CD14-positive monocyte (primary cell): ENCODE data around the gene FAM162A. TPM values are rescaled to one million over a fixed set of nuclear protein-coding genes. Genes with fewer than 3 reads are reported as not detected.

Source experiments
- DNase-seq, 3 donors: peaks; one replicate each; pipeline ENCODE4 v3.0.0-alpha.2; 2011 to 2022
- H2AFZ ChIP-seq: 2 replicates; pipeline ENCODE4 v1.6.0; 2012; ENCODE audit warnings: mild to moderate bottlenecking, low read depth, low read length, inconsistent platforms; ENCODE audit not compliant: insufficient read depth, poor library complexity, severe bottlenecking
- H3K27ac ChIP-seq, 2 donors: 1 replicate in 1 of 2; 2 replicates in 1 of 2; pipeline ENCODE4 v1.5.1; 2012 to 2013; ENCODE audit warnings: low read length in 2 of 2, control low read depth in 1 of 2, inconsistent platforms in 1 of 2, low read depth in 1 of 2, mild to moderate bottlenecking in 1 of 2
- H3K27me3 ChIP-seq, 2 donors: one replicate each; pipeline versions ENCODE4 v1.6.0 to v1.6.1; 2011 to 2013; ENCODE audit warnings: low read length in 2 of 2; ENCODE audit not compliant: control insufficient read depth in 2 of 2, insufficient read depth in 2 of 2
- H3K36me3 ChIP-seq, 2 donors: replicated peaks in 1 of 2; 1 replicate in 1 of 2; 2 replicates in 1 of 2; pipeline versions ENCODE4 v1.5.1 to v1.6.1; 2012 to 2013; ENCODE audit warnings: low read length in 2 of 2, control low read depth in 1 of 2, inconsistent platforms in 1 of 2, mild to moderate bottlenecking in 1 of 2; ENCODE audit not compliant: insufficient read depth in 2 of 2, control insufficient read depth in 1 of 2
- H3K4me1 ChIP-seq, 2 donors: 1 replicate in 1 of 2; 2 replicates in 1 of 2; pipeline versions ENCODE4 v1.5.1 to v1.6.1; 2012 to 2013; ENCODE audit warnings: low read length in 2 of 2, control low read depth in 1 of 2, inconsistent platforms in 1 of 2, mild to moderate bottlenecking in 1 of 2, moderate library complexity in 1 of 2; ENCODE audit not compliant: insufficient read depth in 2 of 2, control insufficient read depth in 1 of 2
- H3K4me2 ChIP-seq: replicated peaks from 2 replicates; pipeline ENCODE3; 2012; ENCODE audit warnings: low read length, moderate library complexity, mild to moderate bottlenecking; ENCODE audit not compliant: poor library complexity, severe bottlenecking; ENCODE audit errors: extremely low read depth
- H3K4me3 ChIP-seq, 3 experiments: fragments of 200-600 bp in 1 of 3; sonication (generic) in 1 of 3; replicated peaks in 1 of 3; 1 replicate in 2 of 3; 2 replicates in 1 of 3; pipeline ENCODE4 v1.5.1; 2011 to 2013; ENCODE audit warnings: low read length in 3 of 3, mild to moderate bottlenecking in 3 of 3, control low read depth in 2 of 3, low read depth in 2 of 3, inconsistent platforms in 1 of 3, moderate library complexity in 1 of 3
- H3K79me2 ChIP-seq: 2 replicates; pipeline ENCODE4 v1.6.0; 2012; ENCODE audit warnings: mild to moderate bottlenecking, control low read depth, inconsistent platforms, low read length, moderate library complexity; ENCODE audit not compliant: insufficient read depth
- H3K9ac ChIP-seq: 2 replicates; pipeline ENCODE4 v1.6.0; 2017; ENCODE audit warnings: low read length, mild to moderate bottlenecking; ENCODE audit not compliant: insufficient read depth, poor library complexity, severe bottlenecking
- H3K9me3 ChIP-seq, 2 donors: replicated peaks in 1 of 2; 1 replicate in 1 of 2; 2 replicates in 1 of 2; pipeline versions ENCODE4 v1.5.1 to v1.6.1; 2012 to 2013; ENCODE audit warnings: low read length in 2 of 2, control low read depth in 1 of 2; ENCODE audit not compliant: control insufficient read depth in 1 of 2, insufficient read depth in 1 of 2
- H4K20me1 ChIP-seq: 2 replicates; pipeline ENCODE4 v1.6.0; 2012; ENCODE audit warnings: mild to moderate bottlenecking, low read length, control low read depth, moderate library complexity; ENCODE audit not compliant: insufficient read depth
- H3K27ac Mint-ChIP-seq, 7 donors: one replicate each; pipeline ENCODE4 v1.8.0; 2020; ENCODE audit warnings: mild to moderate bottlenecking in 7 of 7, mixed read lengths in 7 of 7, moderate library complexity in 6 of 7, inconsistent platforms in 2 of 7
- H3K27me3 Mint-ChIP-seq, 3 donors: one replicate each; pipeline ENCODE4 v1.8.0; 2021 to 2022; ENCODE audit warnings: low read depth in 3 of 3, mild to moderate bottlenecking in 3 of 3, mixed read lengths in 3 of 3, moderate library complexity in 3 of 3, inconsistent platforms in 1 of 3
- H3K36me3 Mint-ChIP-seq, 2 donors: one replicate each; pipeline ENCODE4 v1.8.0; 2020; ENCODE audit warnings: mixed read lengths in 2 of 2, inconsistent platforms in 1 of 2, mild to moderate bottlenecking in 1 of 2
- H3K4me1 Mint-ChIP-seq: one replicate; pipeline ENCODE4 v1.8.0; 2020; ENCODE audit warnings: mild to moderate bottlenecking, mixed read lengths
- H3K4me3 Mint-ChIP-seq, 2 donors: one replicate each; pipeline ENCODE4 v1.8.0; 2020; ENCODE audit warnings: mild to moderate bottlenecking in 2 of 2, mixed read lengths in 2 of 2, moderate library complexity in 1 of 2
- H3K9me3 Mint-ChIP-seq, 7 donors: one replicate each; pipeline ENCODE4 v1.8.0; 2020 to 2022; ENCODE audit warnings: mixed read lengths in 7 of 7, mild to moderate bottlenecking in 6 of 7, moderate library complexity in 6 of 7, inconsistent platforms in 2 of 7
- WGBS: methylation state at CpG from one replicate; pipeline ENCODE4 v1.1.5; 2013; ENCODE audit warnings: missing lambda C conversion rate; ENCODE audit not compliant: insufficient coverage; 5-methylcytosine and 5-hydroxymethylcytosine counted together
- intact Hi-C, 2 donors: fragments of 100-400 bp; cut with micrococcal nuclease; formaldehyde crosslinking; loops; one replicate each; pipeline versions ENCODE4 v1.15.0 to v1.15.1; 2023
- polyA plus RNA-seq, 3 donors: library from polyadenylated mRNA; depleted of rRNA in 1 of 3; unstranded in 2 of 3; stranded (reverse) in 1 of 3; fragments of 300-500 nt in 2 of 3; fragments of >200 nt in 1 of 3; fragmentation: Illumina TruSeq in 2 of 3; gene quantifications; 1 replicate in 2 of 3; 2 replicates in 1 of 3; pipeline ENCODE4 v1.2.3, GENCODE V29; 2012 to 2021
- TF ChIP-seq, protein P1 (sequence below): fragments of 200-600 bp; IDR thresholded peaks from one replicate; pipeline ENCODE4 v1.8.0; 2022; ENCODE audit warnings: antibody characterized with exemption, mild to moderate bottlenecking

FAM162A gene
- polyA plus RNA-seq, 3 donors = 6.8 to 28.5 (median 24.2) TPM

DNA sequence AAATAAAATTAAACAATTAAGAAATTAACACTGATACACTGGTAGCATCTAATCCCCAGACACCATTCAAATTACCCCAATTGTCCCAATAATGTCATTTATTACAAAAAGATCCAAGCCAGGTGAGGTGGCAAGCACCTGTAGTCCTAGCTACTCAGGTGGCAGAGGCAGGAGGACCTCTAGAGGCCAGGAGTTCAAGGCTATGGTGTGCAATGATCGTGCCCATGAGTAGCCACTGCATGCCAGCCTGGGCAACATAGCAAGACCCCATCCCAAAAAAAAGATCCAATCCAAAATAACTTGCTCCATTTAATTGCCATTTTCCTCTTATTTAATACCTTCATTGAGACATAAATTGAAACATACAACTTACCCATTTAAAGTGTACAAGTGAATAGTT, 41.2 kb upstream of the FAM162A start:
- Histone ChIP-seq H3K79me2 (peaks cover 61% of the 10 kb centered on the region), H3K4me3 (no peak overlapping the region), H3K4me1 (no peaks in the 10 kb centered on the region), H3K9ac (no peak overlapping the region), H3K27ac (no peak overlapping the region), H3K4me2 (no peak overlapping the region), H4K20me1 (peaks cover 69% of the 10 kb centered on the region), H2AFZ (no peak overlapping the region), H3K27me3 (no peaks in the 10 kb centered on the region), H3K9me3 (peaks cover 3 to 7% of the 10 kb centered on the region in 2 donors), H3K36me3 (peaks cover 43 to 58% of the 10 kb centered on the region in 2 donors)
- Mint-ChIP-seq H3K27me3 (peaks cover 0 to 3% (median 0%) of the 10 kb centered on the region in 3 donors), H3K27ac (no peak overlapping the region), H3K36me3 (peaks cover 58 to 70% of the 10 kb centered on the region in 2 donors), H3K4me3 (no peak overlapping the region), H3K4me1 (no peaks in the 10 kb centered on the region), H3K9me3 (peaks cover 0 to 13% (median 8%) of the 10 kb centered on the region in 7 donors)
- DNase-seq = no peak
- WGBS = 100% methylated on average over 1 of the region's 1 CpG
- TF ChIP-seq, protein P1, sequence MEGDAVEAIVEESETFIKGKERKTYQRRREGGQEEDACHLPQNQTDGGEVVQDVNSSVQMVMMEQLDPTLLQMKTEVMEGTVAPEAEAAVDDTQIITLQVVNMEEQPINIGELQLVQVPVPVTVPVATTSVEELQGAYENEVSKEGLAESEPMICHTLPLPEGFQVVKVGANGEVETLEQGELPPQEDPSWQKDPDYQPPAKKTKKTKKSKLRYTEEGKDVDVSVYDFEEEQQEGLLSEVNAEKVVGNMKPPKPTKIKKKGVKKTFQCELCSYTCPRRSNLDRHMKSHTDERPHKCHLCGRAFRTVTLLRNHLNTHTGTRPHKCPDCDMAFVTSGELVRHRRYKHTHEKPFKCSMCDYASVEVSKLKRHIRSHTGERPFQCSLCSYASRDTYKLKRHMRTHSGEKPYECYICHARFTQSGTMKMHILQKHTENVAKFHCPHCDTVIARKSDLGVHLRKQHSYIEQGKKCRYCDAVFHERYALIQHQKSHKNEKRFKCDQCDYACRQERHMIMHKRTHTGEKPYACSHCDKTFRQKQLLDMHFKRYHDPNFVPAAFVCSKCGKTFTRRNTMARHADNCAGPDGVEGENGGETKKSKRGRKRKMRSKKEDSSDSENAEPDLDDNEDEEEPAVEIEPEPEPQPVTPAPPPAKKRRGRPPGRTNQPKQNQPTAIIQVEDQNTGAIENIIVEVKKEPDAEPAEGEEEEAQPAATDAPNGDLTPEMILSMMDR = no peak
- intact Hi-C loops = no loop called here

DNA sequence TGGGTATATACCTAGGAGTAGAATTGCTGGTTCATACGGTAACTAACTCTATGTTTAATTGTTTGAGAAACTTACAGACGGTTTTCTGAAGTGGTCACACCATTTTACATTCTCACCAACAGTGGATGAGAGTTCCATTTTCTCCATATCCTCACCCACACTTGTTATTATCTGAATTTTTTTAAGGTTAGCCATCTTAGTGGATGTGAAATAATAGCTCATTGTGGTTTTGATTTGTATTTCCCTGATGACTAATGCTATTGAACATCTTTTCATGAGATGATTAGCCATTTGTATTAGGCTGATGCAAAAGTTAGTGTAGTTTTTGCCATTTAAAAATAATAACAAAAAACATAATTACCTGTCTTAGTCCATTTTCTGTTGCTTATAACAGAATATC, 40.3 kb upstream of the FAM162A start:
- DNase-seq = no peak
- H3K79me2 ChIP-seq = peaks cover 58% of the 10 kb centered on the region
- H3K27me3 ChIP-seq = no peaks in the 10 kb centered on the region
- H3K27ac ChIP-seq = no peak overlapping the region
- H4K20me1 ChIP-seq = peaks cover 65% of the 10 kb centered on the region
- intact Hi-C loops = no loop called here
- TF ChIP-seq, protein P1 = no peak
- H3K9me3 Mint-ChIP-seq = peaks cover 0 to 14% (median 10%) of the 10 kb centered on the region in 7 donors
- H3K36me3 ChIP-seq = peaks cover 39 to 55% of the 10 kb centered on the region in 2 donors
- H3K4me3 ChIP-seq = no peak overlapping the region
- no peak overlapping the region for H3K4me3 Mint-ChIP-seq
- no CpG with 5 or more reads among the region's 2 CpGs for WGBS
- H3K9ac ChIP-seq = no peak overlapping the region
- peaks cover 3 to 7% of the 10 kb centered on the region in 2 donors for H3K9me3 ChIP-seq
- H3K27me3 Mint-ChIP-seq = peaks cover 0 to 3% (median 0%) of the 10 kb centered on the region in 3 donors
- H3K27ac Mint-ChIP-seq = no peak overlapping the region
- no peaks in the 10 kb centered on the region for H3K4me1 Mint-ChIP-seq
- H2AFZ ChIP-seq = no peak overlapping the region
- H3K4me1 ChIP-seq = no peaks in the 10 kb centered on the region
- H3K36me3 Mint-ChIP-seq = peaks cover 55 to 67% of the 10 kb centered on the region in 2 donors
- H3K4me2 ChIP-seq = no peak overlapping the region
